MM.1S (cell line): ENCODE measurements around the gene TOLLIP.

Experiments used
- DNase-seq: peaks from one replicate; pipeline ENCODE4 v3.0.0-alpha.2; 2015
- H2AFZ ChIP-seq: fragments of 300-600 bp; sonication (generic); 2 replicates; pipeline ENCODE4 v1.6.0; 2016; ENCODE audit warnings: antibody characterized with exemption, low read length
- H3F3A ChIP-seq: fragments of 300-600 bp; sonication (generic); 2 replicates; pipeline ENCODE4 v1.6.1; 2016; ENCODE audit warnings: mild to moderate bottlenecking, antibody characterized with exemption, low read length, moderate library complexity, mixed read lengths; ENCODE audit not compliant: insufficient read depth
- H3K27ac ChIP-seq: fragments of 300-600 bp; sonication (generic); 2 replicates; pipeline ENCODE4 v1.5.1; 2016; ENCODE audit warnings: mild to moderate bottlenecking, low read length
- H3K27me3 ChIP-seq: fragments of 300-600 bp; sonication (generic); replicated peaks from 2 replicates; pipeline ENCODE4 v1.6.0; 2016; ENCODE audit warnings: low read length; ENCODE audit not compliant: insufficient read depth
- H3K36me3 ChIP-seq: fragments of 300-600 bp; sonication (generic); replicated peaks from 2 replicates; pipeline ENCODE4 v1.6.1; 2016; ENCODE audit warnings: mild to moderate bottlenecking, low read length, mixed read lengths; ENCODE audit not compliant: insufficient read depth
- H3K4me1 ChIP-seq: fragments of 300-600 bp; sonication (generic); 2 replicates; pipeline ENCODE4 v1.6.1; 2016; ENCODE audit warnings: low read length, mixed read lengths
- H3K4me2 ChIP-seq: fragments of 300-600 bp; sonication (generic); 2 replicates; pipeline ENCODE4 v1.6.0; 2016; ENCODE audit warnings: low read depth, low read length
- H3K4me3 ChIP-seq: fragments of 300-600 bp; sonication (generic); 2 replicates; pipeline ENCODE4 v1.5.1; 2016; ENCODE audit warnings: low read length, mixed read lengths
- H3K79me2 ChIP-seq: fragments of 300-600 bp; sonication (generic); 2 replicates; pipeline ENCODE4 v1.6.1; 2016; ENCODE audit warnings: mixed run types, low read length, mixed read lengths
- H3K9ac ChIP-seq: fragments of 300-600 bp; sonication (generic); 2 replicates; pipeline ENCODE4 v1.6.1; 2016; ENCODE audit warnings: low read length, mixed read lengths
- H3K9me2 ChIP-seq: fragments of 300-600 bp; sonication (generic); replicated peaks from 2 replicates; pipeline ENCODE4 v1.6.1; 2016; ENCODE audit warnings: mild to moderate bottlenecking, low read length, mixed read lengths; ENCODE audit not compliant: insufficient read depth
- H3K9me3 ChIP-seq: fragments of 300-600 bp; sonication (generic); replicated peaks from 2 replicates; pipeline ENCODE4 v1.6.1; 2016; ENCODE audit warnings: mild to moderate bottlenecking, low read length, mixed read lengths; ENCODE audit not compliant: insufficient read depth
- H4K20me1 ChIP-seq: fragments of 300-600 bp; sonication (generic); 2 replicates; pipeline ENCODE4 v1.6.1; 2016; ENCODE audit warnings: mild to moderate bottlenecking, low read length, moderate library complexity, mixed read lengths; ENCODE audit not compliant: insufficient read depth
- EZH2 ChIP-seq: fragments of 300-600 bp; sonication (generic); optimal IDR thresholded peaks from 2 replicates; pipeline ENCODE3; 2017; ENCODE audit warnings: low read depth, mild to moderate bottlenecking, antibody characterized with exemption, low read length, mixed read lengths
- EZH2phosphoT487 ChIP-seq: fragments of 300-600 bp; sonication (generic); IDR thresholded peaks from 2 replicates; pipeline ENCODE4 v1.6.1; 2018; ENCODE audit warnings: antibody characterized with exemption, low read length
- TF ChIP-seq, protein P1 (sequence below): fragments of 300-600 bp; sonication (generic); IDR thresholded peaks from 2 replicates; pipeline ENCODE4 v1.5.1; 2016; ENCODE audit warnings: antibody characterized with exemption, low read length, mixed read lengths

TOLLIP gene

DNA sequence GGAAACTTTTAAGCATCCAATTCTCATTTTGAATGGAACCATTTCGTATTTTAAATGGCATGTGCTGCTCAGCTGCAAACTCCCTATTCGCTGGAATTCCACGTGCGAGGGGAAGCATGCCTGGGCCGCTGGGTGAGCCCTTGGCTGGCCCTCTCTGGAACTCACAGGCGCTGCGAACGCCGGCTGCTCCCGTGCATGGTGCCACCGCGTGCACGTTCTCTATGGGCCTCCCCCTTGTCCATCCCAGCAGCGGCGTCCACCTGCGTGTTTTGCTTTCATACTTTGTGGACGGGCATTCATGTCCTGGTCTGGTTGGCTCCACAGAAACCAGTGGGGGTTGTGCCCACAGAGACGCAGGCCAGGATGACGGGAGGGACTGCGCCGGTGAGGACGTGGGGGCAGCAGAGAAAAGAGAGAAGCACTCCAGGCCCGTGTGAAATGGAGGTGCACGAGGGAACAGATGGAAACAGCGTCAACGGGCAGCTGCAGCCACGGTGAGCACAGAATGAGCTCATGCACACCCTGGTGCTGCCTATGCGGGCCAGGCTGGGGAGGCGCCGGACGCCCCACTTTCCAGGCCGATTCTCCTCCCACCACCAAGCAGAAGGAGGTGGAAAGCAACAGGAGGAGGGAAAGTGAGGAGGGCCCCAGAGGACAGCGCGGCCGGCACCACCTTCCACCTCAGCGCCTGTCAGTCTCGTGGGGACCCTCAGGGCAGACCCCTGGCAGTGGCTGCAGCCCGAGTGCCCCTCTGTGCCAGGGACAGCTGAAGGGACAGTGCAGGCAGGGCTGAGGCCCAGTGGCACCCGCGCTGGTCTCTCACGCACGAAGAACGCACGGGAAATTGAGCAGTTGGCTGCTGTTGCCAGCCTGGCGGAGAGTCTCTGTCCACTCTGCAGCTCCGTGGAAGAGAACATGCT lies 29.1 kb downstream of the TOLLIP start:
- no peak overlapping the region for H2AFZ ChIP-seq
- H3K9me2 ChIP-seq = no peaks in the 10 kb centered on the region
- H4K20me1 ChIP-seq = no peaks in the 10 kb centered on the region
- TF ChIP-seq, protein P1, sequence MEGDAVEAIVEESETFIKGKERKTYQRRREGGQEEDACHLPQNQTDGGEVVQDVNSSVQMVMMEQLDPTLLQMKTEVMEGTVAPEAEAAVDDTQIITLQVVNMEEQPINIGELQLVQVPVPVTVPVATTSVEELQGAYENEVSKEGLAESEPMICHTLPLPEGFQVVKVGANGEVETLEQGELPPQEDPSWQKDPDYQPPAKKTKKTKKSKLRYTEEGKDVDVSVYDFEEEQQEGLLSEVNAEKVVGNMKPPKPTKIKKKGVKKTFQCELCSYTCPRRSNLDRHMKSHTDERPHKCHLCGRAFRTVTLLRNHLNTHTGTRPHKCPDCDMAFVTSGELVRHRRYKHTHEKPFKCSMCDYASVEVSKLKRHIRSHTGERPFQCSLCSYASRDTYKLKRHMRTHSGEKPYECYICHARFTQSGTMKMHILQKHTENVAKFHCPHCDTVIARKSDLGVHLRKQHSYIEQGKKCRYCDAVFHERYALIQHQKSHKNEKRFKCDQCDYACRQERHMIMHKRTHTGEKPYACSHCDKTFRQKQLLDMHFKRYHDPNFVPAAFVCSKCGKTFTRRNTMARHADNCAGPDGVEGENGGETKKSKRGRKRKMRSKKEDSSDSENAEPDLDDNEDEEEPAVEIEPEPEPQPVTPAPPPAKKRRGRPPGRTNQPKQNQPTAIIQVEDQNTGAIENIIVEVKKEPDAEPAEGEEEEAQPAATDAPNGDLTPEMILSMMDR = no peak
- TF ChIP-seq EZH2phosphoT487 (no peak), EZH2 (no peak)
- no peak overlapping the region for H3K4me3 ChIP-seq
- H3K36me3 ChIP-seq = no peaks in the 10 kb centered on the region
- no peak overlapping the region for H3K9ac ChIP-seq
- no peaks in the 10 kb centered on the region for H3K27me3 ChIP-seq
- H3F3A ChIP-seq = no peaks in the 10 kb centered on the region
- DNase-seq = no peak
- no peak overlapping the region for H3K27ac ChIP-seq
- H3K4me2 ChIP-seq = no peak overlapping the region
- no peaks in the 10 kb centered on the region for H3K9me3 ChIP-seq
- H3K4me1 ChIP-seq = no peaks in the 10 kb centered on the region
- no peaks in the 10 kb centered on the region for H3K79me2 ChIP-seq

DNA sequence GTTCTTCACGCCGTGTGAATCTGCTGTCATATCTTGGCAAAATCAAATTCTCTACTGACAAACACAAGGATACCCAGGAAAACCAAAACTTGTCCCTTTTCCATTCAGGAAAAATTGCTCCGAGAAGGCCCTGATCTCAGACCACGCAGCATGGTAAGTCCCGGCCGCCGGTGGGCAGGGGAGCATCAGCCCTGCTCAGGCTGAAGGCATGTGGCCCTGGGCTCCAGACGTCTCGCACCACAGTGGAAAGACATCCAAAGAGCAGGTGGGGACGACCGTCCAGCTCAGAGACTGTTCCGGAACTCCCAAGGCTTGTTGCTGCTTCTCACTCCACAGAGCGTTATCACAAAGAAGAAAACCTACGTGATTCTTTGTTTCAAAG lies 29.8 kb downstream of the TOLLIP start:
- Histone ChIP-seq H3K4me3 (no peak overlapping the region), H3K27me3 (no peaks in the 10 kb centered on the region), H3F3A (no peaks in the 10 kb centered on the region), H3K9me2 (no peaks in the 10 kb centered on the region), H3K9me3 (no peaks in the 10 kb centered on the region), H3K4me2 (no peak overlapping the region), H3K79me2 (no peaks in the 10 kb centered on the region), H3K36me3 (no peaks in the 10 kb centered on the region), H3K27ac (no peak overlapping the region), H4K20me1 (no peaks in the 10 kb centered on the region), H3K9ac (no peak overlapping the region), H3K4me1 (no peaks in the 10 kb centered on the region), H2AFZ (no peak overlapping the region)
- DNase-seq = no peak
- no peak for TF ChIP-seq EZH2phosphoT487
- no peak for TF ChIP-seq EZH2
- TF ChIP-seq, protein P1 = no peak

DNA sequence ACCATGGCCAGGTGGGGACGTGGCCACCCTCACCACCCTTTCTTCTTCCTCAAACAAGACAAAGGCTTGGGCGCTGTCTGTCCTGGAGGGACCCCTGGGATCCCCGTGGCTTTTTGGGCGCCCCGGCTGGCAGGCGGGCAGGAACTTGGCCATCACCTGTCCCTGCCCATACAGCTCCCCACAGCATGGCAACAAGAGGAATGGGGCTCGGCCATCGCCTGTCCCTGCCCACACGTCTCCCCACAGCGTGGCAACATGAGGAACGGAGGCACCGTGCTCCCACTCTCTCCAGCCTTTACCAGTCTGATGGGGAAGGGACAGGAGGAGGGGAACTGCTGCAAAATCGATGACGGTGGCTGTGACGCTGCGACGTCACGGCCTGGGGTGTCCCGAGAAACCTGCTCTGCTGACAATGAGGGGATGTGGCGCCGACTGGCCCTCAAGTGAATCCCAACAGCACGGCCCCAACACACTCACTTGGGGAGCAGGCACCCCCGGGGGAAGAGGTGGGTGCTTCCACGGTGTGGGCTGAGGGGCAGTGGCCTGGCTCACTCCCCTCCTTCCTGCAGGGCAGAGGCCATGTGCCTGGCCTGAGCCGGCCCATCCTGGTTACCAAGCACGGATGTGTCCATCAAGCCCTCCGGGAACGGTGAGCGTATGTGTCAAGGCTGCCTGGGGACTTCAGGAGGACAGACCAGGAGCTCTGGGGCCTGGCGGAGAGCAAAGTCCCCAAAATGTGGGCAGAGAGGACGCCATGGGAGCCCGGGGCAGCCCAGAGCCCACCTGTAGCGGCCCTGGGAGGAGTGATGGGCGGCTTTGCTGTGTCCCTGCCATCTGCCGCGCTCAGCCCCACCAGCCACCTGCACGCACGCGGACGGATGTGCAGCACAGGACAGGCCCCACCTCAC lies 30.4 kb downstream of the TOLLIP start:
- TF ChIP-seq EZH2phosphoT487 (no peak), EZH2 (no peak)
- TF ChIP-seq, protein P1 = no peak
- Histone ChIP-seq H3K9me2 (no peaks in the 10 kb centered on the region), H2AFZ (no peak overlapping the region), H3K4me1 (no peaks in the 10 kb centered on the region), H4K20me1 (no peaks in the 10 kb centered on the region), H3K27me3 (no peaks in the 10 kb centered on the region), H3K79me2 (no peaks in the 10 kb centered on the region), H3K4me2 (no peak overlapping the region), H3K27ac (no peak overlapping the region), H3F3A (no peaks in the 10 kb centered on the region), H3K36me3 (no peaks in the 10 kb centered on the region), H3K9ac (no peak overlapping the region), H3K9me3 (no peaks in the 10 kb centered on the region), H3K4me3 (no peak overlapping the region)
- DNase-seq = no peak
